GM06990 (cell line): ENCODE measurements around the gene AUTS2.

Experiments used
- DNase-seq: peaks from one replicate; pipeline ENCODE4 v3.0.0-alpha.2; 2011; ENCODE audit not compliant: insufficient read length; ENCODE audit errors: extremely low read depth
- H3K27me3 ChIP-seq: replicated peaks from 2 replicates; pipeline ENCODE4 v1.6.0; 2011; ENCODE audit warnings: low read length; ENCODE audit not compliant: control insufficient read depth, insufficient read depth
- H3K36me3 ChIP-seq: 2 replicates; pipeline ENCODE4 v1.5.1; 2011; ENCODE audit warnings: low read length; ENCODE audit not compliant: control insufficient read depth, insufficient read depth
- H3K4me3 ChIP-seq: replicated peaks from 2 replicates; pipeline ENCODE4 v1.5.1; 2011; ENCODE audit warnings: low read depth, mild to moderate bottlenecking, control low read depth, low read length
- CTCF ChIP-seq: IDR thresholded peaks from 2 replicates; pipeline ENCODE4 v1.5.1; 2011; ENCODE audit warnings: low read length, control low read depth, mild to moderate bottlenecking, inconsistent platforms; ENCODE audit not compliant: insufficient read depth, poor library complexity, severe bottlenecking

AUTS2 gene

GRCh38 chr7:69747144-69747543, 148.9 kb downstream of the AUTS2 start:
- no peak overlapping the region for H3K4me3 ChIP-seq
- no peak for TF ChIP-seq CTCF
- no peak for DNase-seq

DNA sequence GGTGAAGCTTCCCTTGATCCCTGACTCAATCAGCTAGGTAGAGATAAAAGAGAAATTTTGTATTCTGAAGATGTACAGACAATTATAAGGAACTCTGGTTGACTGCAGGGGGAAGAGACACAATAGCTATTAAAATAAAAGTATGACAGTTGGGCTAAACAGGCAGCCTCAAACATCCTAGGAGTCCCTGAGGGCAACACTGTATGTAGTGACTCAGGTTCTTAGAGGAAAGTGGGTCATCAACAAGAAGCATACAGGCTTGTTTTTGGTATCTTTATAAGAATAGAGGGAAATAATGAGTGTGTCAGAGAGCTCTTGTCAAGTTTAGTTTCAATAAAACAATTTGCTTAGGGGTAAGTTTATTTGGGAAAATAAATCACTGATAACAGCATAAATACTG, 150.3 kb downstream of the AUTS2 start:
- Histone ChIP-seq H3K27me3 (no peaks in the 10 kb centered on the region), H3K36me3 (no peaks in the 10 kb centered on the region), H3K4me3 (no peak overlapping the region)
- TF ChIP-seq CTCF: no peak
- no peak for DNase-seq

More at GRCh38 chr7:69747144-69747543, 148.9 kb downstream of the AUTS2 start:
- H3K36me3 ChIP-seq: no peaks in the 10 kb centered on the region
- no peaks in the 10 kb centered on the region for H3K27me3 ChIP-seq

GRCh38 chr7:69749372-69749979, 151.2 kb downstream of the AUTS2 start:
- DNase-seq: no peak
- no peaks in the 10 kb centered on the region for H3K27me3 ChIP-seq
- no peak overlapping the region for H3K4me3 ChIP-seq
- no peak for TF ChIP-seq CTCF
- H3K36me3 ChIP-seq: no peaks in the 10 kb centered on the region

- no peak overlapping the region for H3K4me3 ChIP-seq
- H3K27me3 ChIP-seq: no peaks in the 10 kb centered on the region
- TF ChIP-seq CTCF: no peak
- DNase-seq: no peak
- H3K36me3 ChIP-seq: no peaks in the 10 kb centered on the region
Observed at GRCh38 chr7:69749994-69750393, 151.7 kb downstream of the AUTS2 start.

DNA sequence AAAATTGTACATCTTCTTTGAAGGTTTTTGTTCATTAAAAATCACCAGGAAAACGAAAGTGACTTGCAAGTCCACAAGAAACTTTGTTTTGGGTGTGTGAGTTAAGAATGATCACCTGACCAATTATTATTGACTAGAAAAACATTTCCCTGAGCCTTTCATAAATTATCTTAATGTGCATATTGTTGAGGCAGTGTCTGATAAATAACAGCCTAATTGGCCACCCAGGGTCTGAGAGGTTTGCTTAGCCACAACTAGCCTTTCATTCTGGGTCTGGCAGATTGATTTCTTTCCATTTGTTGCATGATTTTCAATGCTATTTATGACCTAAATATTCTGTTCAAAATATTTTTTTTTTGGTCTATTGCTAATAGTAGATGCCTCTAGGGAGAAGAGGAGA, 152.8 kb downstream of the AUTS2 start:
- DNase-seq: no peak

More for the DNA sequence above, 152.8 kb downstream of the AUTS2 start:
- no peak overlapping the region for H3K4me3 ChIP-seq
- no peaks in the 10 kb centered on the region for H3K27me3 ChIP-seq
- TF ChIP-seq CTCF: no peak
- H3K36me3 ChIP-seq: no peaks in the 10 kb centered on the region
